Endothelial cell of umbilical vein (primary cell): ENCODE results near the gene HTR1E.

Experiments used
- EZH2 ChIP-seq: IDR thresholded peaks from 2 replicates; pipeline ENCODE4 v1.6.1; 2012; ENCODE audit warnings: borderline replicate concordance, low read depth, mild to moderate bottlenecking, moderate library complexity, low read length, inconsistent platforms; ENCODE audit not compliant: severe bottlenecking
- FOS ChIP-seq: IDR thresholded peaks from 2 replicates; pipeline ENCODE4 v1.6.1; 2011; ENCODE audit warnings: mild to moderate bottlenecking, low read length, moderate library complexity, borderline replicate concordance; ENCODE audit not compliant: insufficient read depth
- JUN ChIP-seq: IDR thresholded peaks from 2 replicates; pipeline ENCODE4 v1.6.1; 2011; ENCODE audit warnings: borderline replicate concordance, low read depth; ENCODE audit not compliant: insufficient read length, insufficient read depth
- MYC ChIP-seq: IDR thresholded peaks from one replicate; pipeline ENCODE4 v1.6.1; 2011; ENCODE audit warnings: mild to moderate bottlenecking, low read depth, low read length
- POLR2A ChIP-seq: IDR thresholded peaks from 2 replicates; pipeline ENCODE4 v1.6.1; 2012; ENCODE audit warnings: low read depth, mild to moderate bottlenecking, control low read depth, low read length
- TF ChIP-seq, protein P1 (sequence below), 2 donors: IDR thresholded peaks; 1 replicate in 1 of 2; 2 replicates in 1 of 2; pipeline ENCODE4 v1.5.1; 2011; ENCODE audit warnings: low read length in 2 of 2, mild to moderate bottlenecking in 2 of 2, moderate library complexity in 2 of 2, control low read depth in 1 of 2, inconsistent platforms in 1 of 2, low read depth in 1 of 2; ENCODE audit not compliant: insufficient read depth in 1 of 2; ENCODE audit errors: extremely low read depth in 1 of 2

DNA sequence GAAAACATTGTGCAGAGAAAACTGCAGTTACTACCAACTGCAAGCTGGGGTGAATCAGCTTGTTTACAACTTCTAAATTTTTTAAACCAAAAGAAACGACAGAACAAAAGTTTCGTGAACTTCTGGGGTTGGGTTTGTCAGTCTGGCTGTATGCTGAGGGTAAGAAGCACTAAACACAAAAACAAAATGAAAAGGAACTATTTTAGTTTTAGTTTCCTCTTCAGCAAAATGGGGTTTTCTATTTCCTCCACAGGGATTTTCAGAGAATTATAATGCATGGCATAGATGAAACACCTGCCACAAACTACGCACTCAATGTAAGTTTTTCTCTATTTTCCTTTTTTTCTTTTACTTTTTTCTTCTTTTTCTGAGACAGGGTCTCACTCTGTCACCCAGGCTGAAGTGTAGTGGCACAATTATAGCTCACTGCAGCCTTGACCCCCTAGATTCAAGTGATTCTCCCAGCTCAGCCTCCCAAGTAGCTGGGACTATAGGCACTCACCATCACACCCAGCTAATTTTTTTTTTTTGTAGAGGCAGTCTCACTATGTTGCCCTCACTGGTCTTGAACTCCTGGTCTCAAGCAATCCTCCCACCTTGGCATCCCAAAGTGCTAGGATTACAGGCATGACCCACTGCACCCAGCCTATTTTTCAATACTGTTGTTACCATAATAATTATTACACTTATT is 117.0 kb downstream of the HTR1E start:
- TF ChIP-seq, protein P1, sequence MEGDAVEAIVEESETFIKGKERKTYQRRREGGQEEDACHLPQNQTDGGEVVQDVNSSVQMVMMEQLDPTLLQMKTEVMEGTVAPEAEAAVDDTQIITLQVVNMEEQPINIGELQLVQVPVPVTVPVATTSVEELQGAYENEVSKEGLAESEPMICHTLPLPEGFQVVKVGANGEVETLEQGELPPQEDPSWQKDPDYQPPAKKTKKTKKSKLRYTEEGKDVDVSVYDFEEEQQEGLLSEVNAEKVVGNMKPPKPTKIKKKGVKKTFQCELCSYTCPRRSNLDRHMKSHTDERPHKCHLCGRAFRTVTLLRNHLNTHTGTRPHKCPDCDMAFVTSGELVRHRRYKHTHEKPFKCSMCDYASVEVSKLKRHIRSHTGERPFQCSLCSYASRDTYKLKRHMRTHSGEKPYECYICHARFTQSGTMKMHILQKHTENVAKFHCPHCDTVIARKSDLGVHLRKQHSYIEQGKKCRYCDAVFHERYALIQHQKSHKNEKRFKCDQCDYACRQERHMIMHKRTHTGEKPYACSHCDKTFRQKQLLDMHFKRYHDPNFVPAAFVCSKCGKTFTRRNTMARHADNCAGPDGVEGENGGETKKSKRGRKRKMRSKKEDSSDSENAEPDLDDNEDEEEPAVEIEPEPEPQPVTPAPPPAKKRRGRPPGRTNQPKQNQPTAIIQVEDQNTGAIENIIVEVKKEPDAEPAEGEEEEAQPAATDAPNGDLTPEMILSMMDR (IDR thresholded peaks at IDR 0.05; ENCODE audit: extremely low read depth in 1 of 2, insufficient read depth in 1 of 2, low read depth in 1 of 2, low read length in 2 of 2): no peak
- TF ChIP-seq POLR2A (no peak), JUN (no peak), EZH2 (no peak), MYC (no peak), FOS (no peak)
